ENCODE measurements around the gene UACA. TPM values are rescaled to one million over a fixed set of nuclear protein-coding genes. Genes with fewer than 3 reads are reported as not detected.

UACA gene
- total and polyA plus RNA-seq, 9 of the 15 experiments (the other 6 are each of a cell fraction or from before 2014, with no cell fraction given) = 0.06 to 0.33 (median 0.15) TPM; not detected in 5

DNA sequence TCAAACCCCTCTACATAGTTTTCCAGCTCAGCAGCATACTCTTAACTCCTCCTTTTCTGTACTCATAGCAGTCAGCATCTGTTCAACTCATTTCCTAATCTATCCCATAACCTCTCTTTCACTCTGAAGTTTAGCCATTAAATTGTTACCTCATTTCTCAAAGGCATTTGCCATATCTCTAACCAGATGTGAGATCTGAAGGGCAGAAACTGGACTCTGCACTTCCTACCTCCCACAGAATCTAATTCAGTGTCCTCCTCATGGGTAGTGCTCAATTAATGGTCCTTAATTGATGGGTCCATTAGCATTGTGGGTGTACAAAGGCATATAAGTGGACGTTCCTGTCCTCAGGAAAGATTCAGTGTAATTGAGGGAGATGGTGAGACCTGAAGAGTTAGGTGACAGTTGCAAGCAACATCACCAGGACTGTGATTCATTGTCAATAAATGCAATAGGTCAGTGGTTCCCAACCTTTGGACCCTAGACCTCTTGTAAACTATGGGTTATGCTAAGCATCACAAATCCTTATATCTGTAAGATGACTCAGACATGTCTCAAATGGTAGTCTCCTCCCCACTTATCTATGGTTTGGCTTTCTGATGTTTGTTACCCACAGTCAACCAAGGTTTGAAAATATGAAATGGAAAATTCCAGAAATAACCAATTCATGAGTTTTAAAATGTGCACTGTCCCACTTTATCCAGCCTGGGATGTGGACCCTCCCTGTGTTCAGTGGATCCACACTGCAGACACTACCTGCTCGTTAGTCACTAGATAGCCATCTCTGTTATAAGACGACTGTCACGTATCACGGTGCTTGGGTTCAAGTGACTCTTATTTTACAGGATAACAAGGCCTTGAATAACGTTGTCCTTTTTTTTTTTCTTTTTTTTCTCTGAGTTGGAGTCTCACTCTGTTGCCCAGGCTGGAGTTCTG lies 25.0 kb upstream of the UACA start:
- intact Hi-C loops (cut with micrococcal nuclease) (no loop called here), in situ Hi-C loops (cut with MboI) (no loop called here)
- no peaks in the 10 kb centered on the region for H3K36me3 ChIP-seq (ENCODE audit: control insufficient read depth, insufficient read depth, low read length)
- H3K4me3 ChIP-seq = no peak overlapping the region
- TF ChIP-seq ZNF24 (IDR thresholded peaks at IDR 0.05) (no peak), NUFIP1 (IDR thresholded peaks at IDR 0.05; ENCODE audit: partially characterized antibody) (no peak), IFI16 (CRISPR knock-in tag; IDR thresholded peaks at IDR 0.05) (no peak), HDAC2 (IDR thresholded peaks at IDR 0.05) (no peak)
- TF ChIP-seq, protein P1, sequence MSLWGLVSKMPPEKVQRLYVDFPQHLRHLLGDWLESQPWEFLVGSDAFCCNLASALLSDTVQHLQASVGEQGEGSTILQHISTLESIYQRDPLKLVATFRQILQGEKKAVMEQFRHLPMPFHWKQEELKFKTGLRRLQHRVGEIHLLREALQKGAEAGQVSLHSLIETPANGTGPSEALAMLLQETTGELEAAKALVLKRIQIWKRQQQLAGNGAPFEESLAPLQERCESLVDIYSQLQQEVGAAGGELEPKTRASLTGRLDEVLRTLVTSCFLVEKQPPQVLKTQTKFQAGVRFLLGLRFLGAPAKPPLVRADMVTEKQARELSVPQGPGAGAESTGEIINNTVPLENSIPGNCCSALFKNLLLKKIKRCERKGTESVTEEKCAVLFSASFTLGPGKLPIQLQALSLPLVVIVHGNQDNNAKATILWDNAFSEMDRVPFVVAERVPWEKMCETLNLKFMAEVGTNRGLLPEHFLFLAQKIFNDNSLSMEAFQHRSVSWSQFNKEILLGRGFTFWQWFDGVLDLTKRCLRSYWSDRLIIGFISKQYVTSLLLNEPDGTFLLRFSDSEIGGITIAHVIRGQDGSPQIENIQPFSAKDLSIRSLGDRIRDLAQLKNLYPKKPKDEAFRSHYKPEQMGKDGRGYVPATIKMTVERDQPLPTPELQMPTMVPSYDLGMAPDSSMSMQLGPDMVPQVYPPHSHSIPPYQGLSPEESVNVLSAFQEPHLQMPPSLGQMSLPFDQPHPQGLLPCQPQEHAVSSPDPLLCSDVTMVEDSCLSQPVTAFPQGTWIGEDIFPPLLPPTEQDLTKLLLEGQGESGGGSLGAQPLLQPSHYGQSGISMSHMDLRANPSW (CRISPR knock-in tag; IDR thresholded peaks at IDR 0.05) = no peak
- H2AFZ ChIP-seq (ENCODE audit: low read depth, low read length) = no peak overlapping the region
- DNase-seq (ENCODE audit: extremely low read depth in 1 of 4, low spot score in 3 of 4) (no peak), ATAC-seq (no peak), FAIRE-seq (no peak)
- no peak overlapping the region for H3K27ac ChIP-seq (ENCODE audit: extremely low read depth, low read depth, low read length)
- H3K79me2 ChIP-seq (ENCODE audit: control insufficient read depth, insufficient read depth, low read length) = no peaks in the 10 kb centered on the region
- no peaks in the 10 kb centered on the region for H3K9me3 ChIP-seq (replicated peaks; ENCODE audit: control insufficient read depth, insufficient read depth, low read depth, low read length)
- WGBS (ENCODE audit: insufficient coverage, low coverage, missing lambda C conversion rate) = 8% methylated on average over 5 of the region's 6 CpGs
- ChIA-PET CTCF (ENCODE audit: low intra/inter-chr PET ratio) (no interaction called here), POLR2A (no interaction called here)
- H3K9ac ChIP-seq (ENCODE audit: insufficient read depth in 1 of 2, low read depth in 2 of 2, low read length in 2 of 2) = no peak overlapping the region
- no peaks in the 10 kb centered on the region; a peak in 2 of 5 replicates for H3K4me1 ChIP-seq (replicated peaks in 1 of 2; ENCODE audit: control insufficient read depth in 2 of 2, insufficient read depth in 2 of 2, low read length in 2 of 2)
- peaks cover 0 to 5% of the 10 kb centered on the region in 2 experiments; a peak in 1 of 5 replicates for H3K27me3 ChIP-seq (ENCODE audit: control insufficient read depth in 2 of 2, insufficient read depth in 2 of 2, low read length in 2 of 2)
- no peaks in the 10 kb centered on the region for H3K9me1 ChIP-seq (ENCODE audit: control insufficient read depth, insufficient read depth, low read length)
- H3K4me2 ChIP-seq (ENCODE audit: insufficient read depth, low read length) = no peak overlapping the region
- BruUV-seq (replicated peaks) = no TSS peak
- H4K20me1 ChIP-seq (replicated peaks; ENCODE audit: control insufficient read depth, insufficient read depth, low read length) = no peaks in the 10 kb centered on the region

Measured in K562 (cell line).